GM19397 (cell line): ENCODE results near the gene PTPN18.
"Not testable (repeated sequence)": the region's sequence is repeated elsewhere in the genome, so short reads cannot be mapped to it uniquely, and the experiment has no call there.

Experiments used
- ATAC-seq: cut with Tn5 transposase; IDR thresholded peaks from one replicate; pipeline ENCODE4 v1.9.1; 2021; ENCODE audit warnings: mild to moderate bottlenecking, moderate library complexity; ENCODE audit not compliant: unreplicated experiment

PTPN18 gene

DNA sequence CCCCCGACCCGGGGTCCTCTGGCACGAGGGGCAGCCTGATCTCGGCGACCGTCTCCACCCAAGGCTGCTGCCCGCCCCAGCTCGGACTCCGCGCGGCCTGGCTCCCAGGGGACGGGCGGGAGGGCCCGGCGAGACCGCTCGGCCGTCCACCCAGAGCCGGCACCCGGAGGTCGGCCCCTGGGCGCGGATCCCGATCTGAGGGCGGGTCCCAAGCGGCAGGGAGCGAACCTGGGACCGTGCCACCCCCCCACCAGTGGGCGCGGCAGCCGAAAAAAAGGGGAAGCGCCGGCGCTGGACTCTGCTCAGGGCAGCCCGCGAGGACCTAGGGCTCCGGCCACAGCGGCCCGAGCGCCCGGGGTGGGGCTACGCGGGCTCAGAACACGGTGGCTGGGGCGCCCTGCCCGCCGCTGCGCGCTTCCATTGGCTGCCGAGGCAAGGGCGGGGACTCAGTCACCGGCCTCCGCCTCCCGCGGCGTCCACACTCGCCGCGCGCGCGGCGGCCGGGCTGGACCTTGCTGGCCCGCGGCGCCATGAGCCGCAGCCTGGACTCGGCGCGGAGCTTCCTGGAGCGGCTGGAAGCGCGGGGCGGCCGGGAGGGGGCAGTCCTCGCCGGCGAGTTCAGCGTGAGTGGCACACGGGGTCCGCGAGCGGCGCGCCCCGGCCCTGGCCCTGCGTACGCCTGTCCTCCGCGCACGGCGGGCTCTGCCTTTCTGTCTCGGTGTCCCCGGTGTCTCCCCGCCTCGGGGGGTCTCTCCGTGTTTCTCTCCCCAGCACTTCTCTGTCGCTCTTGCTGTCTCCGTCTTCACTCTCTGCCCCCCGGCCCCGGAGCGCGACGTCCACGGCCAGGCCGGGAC lies at the start of gene PTPN18:
Gene PTPN18 (plus strand): TSS at position 479 of the 854 bp plus-strand sequence. CDS start 52 bp downstream, at position 531.
- peak; percentile 91 for ATAC-seq

- ATAC-seq = no peak
These were observed 48.0 kb upstream of the PTPN18 start for GRCh38 chr2:130307850-130308249.

DNA sequence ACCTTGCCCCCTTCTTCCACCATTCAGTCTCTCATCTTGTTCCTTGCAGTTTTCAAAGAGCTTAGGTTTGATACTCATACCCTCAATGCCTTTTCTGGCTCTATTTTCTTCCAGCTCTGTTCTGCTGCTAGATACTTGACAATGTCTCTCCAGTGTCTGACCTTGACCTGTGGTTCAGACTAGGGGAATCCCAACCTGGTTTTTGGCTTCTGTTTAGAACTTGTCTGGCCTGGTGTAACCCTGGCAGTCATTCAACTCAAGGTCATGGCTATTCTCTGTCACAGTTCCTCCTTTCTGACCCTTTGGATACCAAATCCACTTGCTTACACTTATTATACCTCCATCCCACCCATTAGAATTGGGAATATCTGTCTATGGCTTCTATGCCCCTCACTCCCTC lies 45.0 kb upstream of the PTPN18 start:
- ATAC-seq = no peak

GRCh38 chr2:130313812-130314334 lies 42.0 kb upstream of the PTPN18 start:
- no peak for ATAC-seq

DNA sequence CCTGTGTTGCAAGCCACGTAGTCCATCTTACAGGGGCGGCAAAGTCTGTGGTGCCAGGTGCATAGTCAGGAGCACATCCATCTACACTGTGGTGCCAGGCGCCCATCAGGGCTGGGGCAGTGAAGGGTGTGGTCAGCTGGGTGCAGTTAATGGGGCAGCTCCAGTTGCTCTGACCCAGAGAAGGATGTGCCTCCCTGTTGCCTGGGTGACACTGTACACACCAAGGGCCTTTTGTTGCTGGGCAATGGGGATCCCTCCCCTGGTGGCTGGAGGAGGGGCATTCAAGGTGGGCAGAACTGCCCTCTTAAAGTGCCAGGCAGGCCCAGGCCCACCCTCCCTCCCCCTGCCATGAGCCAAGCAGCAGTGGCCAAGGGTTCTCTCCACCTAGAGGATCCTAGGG lies 41.5 kb upstream of the PTPN18 start:
- ATAC-seq = no peak

DNA sequence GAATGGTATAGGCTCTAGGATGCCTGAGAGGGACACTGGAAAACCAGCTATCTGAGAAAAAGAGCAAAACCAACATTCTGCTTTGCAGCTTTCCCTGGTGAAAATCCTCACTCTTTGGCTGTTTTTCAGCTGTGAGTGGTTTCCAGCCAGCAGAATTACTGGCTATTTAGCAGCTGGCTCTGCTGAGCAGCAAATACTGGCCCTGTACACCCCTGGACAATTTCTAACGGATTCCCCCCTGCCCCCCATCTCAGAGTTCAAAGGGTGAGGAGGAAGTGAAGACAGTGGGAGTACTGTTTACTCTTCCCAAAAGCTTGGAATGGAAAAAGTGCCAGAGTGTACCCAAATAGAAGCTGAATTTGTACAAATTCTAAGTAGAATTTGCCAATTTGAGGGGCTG lies 39.3 kb upstream of the PTPN18 start:
- ATAC-seq = no peak

GRCh38 chr2:130318906-130319305 lies 37.0 kb upstream of the PTPN18 start:
- no peak for ATAC-seq

DNA sequence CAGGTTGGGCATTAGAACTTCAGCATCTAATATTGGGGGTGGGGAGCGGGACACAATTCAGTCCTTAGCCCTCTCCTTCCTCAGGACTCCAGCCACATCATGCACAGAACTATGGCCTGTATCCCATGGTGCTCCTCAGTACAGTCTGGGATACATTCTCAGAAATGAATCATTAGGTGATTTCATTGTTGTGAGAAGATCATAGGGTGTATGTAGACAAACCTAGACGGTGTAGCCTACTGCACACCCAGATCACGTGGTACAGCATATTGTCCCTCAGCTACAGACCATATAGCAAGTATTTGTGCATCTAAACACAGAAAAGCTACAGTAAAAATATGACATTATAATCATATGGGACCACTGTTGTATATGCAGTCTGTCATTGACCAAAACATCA lies 36.3 kb upstream of the PTPN18 start:
- no peak for ATAC-seq

GRCh38 chr2:130327703-130328527 lies 27.9 kb upstream of the PTPN18 start:
- no peak for ATAC-seq

GRCh38 chr2:130328710-130329109 lies 27.1 kb upstream of the PTPN18 start:
- ATAC-seq = no peak

GRCh38 chr2:130332271-130333073 lies 23.4 kb upstream of the PTPN18 start:
- peak; percentile 89 for ATAC-seq

GRCh38 chr2:130333253-130333652 lies 22.6 kb upstream of the PTPN18 start:
- not testable (repeated sequence) for ATAC-seq

DNA sequence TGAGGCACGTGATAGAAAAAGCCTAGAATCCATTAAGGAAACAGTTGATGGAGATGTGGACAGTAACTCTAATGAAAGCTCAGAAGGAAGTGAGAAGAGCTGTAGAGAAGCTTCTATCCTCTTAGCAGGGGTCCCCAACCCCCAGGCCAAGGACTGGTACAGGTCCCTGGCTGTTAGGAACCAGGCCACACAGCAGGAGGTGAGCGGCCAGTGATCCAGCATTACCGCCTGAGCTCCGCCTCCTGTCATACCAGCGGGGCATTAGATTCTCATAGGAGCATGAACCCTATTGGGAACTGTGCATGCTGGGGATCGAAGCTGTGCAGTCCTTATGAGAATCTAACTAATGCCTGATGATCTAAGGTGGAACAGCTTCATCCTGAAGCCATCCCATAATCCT lies 21.8 kb upstream of the PTPN18 start:
- ATAC-seq = no peak

- ATAC-seq = no peak
These were observed 20.6 kb upstream of the PTPN18 start for GRCh38 chr2:130335226-130335625.

GRCh38 chr2:130336150-130336876 lies 19.5 kb upstream of the PTPN18 start:
- ATAC-seq = no peak

DNA sequence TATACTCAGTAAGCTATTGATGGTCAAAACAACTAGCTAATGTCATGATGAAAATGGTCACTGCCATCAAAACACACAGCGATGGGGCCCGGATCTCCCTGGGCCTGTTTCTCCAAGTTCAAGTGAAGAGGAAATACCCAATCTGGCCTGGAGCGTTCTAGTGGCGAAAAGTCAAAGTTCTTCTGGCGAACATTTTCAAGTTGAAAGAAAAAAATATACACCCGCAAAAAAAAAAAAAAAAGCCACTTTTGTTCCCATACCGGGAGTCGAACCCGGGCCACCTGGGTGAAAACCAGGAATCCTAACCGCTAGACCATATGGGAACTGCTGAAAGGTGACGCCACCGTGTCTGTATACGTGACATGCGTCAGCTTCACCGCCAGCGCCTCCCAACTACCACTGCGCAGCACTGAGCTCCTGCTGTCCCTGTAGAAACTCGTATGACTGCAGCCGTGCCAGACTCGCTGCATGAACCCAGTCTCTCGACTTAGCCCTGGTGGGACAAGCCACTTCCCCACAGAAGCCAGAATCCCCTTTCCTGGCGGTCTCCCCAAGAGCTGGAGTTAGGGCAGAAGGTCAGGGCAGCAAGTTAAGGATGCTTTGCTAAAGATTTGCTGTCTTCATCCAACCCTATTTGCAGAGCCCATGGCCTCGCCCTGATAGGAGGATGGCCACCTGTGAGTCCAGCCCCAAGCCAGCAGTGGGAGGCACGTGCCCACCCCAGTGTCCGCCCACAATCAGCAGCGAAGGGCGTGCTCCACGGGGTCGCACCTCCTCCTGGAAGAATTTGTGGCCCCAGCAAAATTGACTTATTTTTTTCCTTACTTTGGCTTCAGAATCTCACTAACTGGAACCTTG lies 18.8 kb upstream of the PTPN18 start:
- ATAC-seq = no peak

- ATAC-seq = no peak
These were observed 18.0 kb upstream of the PTPN18 start for GRCh38 chr2:130337735-130338325.

- ATAC-seq = no peak
These were observed 17.0 kb upstream of the PTPN18 start for GRCh38 chr2:130338793-130339345.
